GM19238 (cell line): Measurements from ENCODE around the gene CFAP61.

Experiments used
- DNase-seq: peaks from one replicate; pipeline ENCODE4 v3.0.0; 2011; ENCODE audit warnings: low spot score; ENCODE audit not compliant: insufficient read length

The CFAP61 gene

DNA sequence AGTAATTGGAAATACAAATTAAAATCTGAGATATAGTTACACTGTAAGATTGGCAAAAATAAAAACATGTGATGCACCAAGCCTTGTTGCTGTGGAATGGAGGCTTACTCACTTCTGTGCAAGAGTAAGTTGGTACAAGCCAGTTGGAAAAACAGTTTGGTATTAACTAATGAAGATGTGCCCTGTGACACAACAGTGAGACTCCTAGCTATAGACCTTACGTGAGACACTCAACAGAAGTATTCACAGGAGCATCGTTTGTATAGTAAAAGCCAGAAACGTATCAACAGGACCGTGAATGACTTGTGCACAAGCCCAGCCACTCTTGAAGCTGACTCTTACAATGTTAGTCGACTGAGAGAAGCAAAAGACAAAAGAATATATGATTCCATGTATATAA is 20.5 kb upstream of the CFAP61 start:
- DNase-seq: no peak

DNA sequence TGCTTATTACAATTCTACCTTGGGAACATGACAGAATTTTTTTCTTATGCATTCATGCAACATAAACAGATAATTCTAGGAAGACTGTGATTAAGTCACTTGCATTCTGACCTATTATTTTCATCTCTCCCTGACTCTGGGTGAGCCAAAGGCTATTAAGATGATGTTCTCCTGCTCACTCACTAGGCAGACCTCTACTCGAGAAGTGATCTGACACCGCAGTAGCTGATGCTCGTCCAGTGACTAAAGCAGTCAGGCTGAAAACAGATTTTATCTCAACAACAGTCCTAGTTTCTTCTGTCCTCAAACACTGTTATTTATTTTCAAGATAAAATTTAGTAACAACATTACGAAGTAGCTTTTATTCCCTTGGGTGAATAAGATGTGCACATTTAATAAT is 17.8 kb upstream of the CFAP61 start:
- DNase-seq: no peak

DNA sequence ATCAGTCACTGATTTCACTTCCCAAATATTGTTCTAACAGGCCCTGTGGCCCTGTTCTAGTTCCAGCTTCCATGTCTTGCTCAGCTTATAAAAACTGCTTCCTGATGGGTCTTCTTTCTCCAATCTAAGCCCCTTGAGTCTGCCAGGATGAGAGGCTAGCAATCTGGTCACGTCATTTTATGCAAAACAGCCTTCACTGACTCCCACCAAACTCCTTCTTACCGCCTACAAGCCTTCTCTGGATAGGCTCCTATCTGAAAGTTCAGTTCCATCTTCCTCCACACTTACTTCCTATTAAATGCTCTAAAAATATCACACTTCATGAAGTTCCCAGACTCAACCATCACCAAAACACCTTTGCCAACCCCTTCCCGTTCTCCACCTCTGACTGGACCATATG is 15.6 kb upstream of the CFAP61 start:
- no peak for DNase-seq

DNA sequence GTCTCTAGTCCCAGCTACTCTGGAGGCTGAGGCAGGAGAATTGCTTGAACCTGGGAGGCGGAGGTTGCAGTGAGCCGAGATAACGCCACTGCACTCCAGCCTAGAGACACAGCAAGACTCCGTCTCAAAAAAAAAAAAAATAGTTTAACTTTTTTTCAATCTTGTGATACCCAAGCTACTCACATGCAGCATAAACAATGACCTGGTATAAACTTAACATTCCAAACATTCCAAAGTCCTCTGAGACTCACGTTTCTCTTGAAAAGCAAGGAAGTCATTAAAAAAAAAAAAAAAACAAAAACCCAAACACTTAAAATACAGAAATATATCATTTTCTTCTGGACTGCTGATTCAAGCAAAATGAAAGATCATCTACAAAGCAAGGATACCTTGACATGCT is 14.4 kb upstream of the CFAP61 start:
- no peak for DNase-seq

DNA sequence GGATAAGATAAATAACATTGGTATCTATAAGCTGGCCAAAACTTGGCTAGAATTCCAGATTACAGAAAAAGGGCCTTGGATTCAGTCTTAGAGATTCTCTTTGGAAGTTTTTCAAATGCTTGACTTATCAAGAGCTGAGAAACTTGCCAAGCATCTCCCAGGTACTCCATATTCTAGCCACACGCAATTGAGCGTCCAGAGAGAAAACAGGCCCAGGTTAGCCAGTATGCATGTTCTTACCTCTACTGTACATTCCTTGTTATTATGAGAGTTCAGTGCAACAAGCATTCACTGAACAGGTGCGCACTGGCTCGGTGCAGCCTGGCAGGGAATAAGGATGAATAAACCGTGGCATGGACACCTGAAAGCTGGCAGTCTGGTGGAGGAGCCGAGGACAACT is 13.7 kb upstream of the CFAP61 start:
- no peak for DNase-seq

DNA sequence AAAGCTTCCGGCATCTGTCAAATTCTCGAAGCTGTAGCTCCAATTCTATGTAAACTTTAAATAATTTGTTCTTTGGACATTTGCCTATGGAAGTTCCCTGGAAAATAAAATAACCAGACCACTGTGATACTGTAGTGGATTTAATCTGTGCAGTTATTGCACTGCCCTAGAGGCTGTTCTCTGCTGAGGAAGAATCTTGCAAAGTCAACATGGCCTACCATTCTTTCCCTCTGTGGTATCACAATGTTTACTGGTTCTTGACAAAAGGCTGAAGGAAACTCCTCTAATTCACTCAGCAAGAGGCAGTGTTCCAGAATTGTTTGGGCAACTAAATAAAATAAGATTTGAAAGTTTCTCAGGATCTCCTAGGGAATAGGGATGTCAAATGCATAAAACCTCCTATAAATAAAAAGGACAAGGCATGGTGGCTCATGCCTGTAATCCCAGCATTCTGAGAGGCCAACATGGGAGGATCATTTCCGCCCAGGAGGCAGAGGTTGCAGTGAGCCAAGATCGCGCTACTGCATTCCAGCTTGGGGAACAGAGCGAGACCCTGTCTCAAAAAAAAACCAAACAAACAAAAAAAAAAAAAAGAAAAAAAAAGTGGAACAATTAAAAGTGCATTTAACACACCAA is 12.5 kb upstream of the CFAP61 start:
- DNase-seq: no peak

DNA sequence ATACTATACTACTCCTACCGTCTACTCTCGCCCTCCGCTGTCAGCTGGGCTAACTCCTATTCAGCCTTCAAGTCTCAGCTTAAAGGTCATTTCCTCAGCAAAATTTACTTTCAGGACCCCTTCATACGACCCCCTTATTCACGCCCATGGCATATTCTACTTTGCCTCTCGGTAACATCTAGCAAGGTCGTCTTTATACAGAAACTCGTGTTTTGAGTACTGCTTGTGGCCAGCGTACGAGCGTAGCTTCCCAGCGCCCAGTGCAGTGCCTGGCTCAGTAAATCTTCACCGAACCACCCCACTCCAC is 612 bp upstream of the CFAP61 start:
- no peak for DNase-seq

DNA sequence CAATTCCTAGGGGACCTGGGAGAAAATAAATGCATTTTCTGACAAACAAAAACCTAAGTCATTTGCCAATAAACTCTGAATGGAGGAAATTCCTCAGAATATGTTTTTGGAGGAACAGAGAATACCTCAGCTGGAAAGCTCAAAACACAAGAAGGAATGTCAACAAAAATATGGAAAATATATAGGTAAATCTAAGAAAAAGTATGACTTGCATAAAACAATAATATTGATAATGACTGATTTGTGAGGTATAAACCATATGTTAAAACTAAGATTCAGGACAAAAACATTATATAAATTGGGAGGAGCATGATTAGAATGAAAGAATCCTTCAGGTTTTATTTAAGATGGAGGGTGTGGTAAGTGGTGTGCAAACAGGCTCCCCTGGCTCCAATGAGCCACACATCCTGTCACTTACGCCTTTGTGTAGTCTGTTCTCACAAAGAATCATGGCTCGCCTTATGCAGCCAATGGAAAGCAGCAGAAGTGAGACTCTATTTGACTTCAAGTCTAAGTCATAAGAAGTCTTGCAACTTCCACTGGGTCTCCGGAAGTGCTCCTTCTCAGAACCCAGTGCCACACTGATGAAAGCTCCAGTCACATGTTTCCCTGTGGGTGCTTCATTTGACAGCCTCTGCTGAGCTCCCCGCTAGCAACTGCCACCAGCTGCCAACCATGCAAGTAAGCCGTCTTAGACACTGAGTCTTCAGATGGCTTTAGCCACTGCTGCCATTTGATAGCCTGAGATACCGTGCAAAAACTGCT is 8.1 kb downstream of the CFAP61 start:
- no peak for DNase-seq

DNA sequence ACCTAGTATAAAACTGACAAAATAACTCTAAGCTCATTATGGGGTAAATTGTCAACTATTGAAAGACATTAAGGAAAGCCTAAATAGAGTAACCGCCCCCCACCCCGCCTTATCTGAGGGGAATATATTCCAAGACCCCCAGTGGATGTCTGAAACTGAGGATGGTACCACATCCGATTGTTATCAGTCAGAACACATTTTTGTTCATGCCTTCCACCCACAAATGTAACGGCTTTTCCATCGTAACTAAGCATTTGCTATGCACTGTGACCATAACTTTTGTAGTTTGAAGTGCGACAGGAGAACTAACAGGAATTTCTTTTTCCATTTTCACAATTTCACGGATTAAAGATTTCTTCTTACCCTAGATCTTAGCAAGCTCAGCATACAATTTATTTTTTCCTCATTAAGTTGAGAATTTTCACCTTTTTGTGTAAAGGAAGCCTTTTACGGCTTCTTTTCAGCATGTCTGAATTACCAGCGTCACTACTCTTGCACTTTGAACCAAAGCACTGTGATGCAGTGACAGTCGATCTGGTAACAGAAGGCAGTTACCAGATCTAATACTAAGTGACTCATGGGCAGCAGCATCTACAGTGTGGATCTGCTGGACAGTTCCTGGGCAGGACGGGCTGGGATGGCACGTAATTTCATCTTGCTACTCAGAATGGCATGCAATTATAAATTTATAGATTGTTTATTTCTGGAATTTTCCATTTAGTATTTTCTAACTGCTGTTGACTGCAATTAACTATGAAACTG is 11.8 kb downstream of the CFAP61 start:
- DNase-seq: no peak

DNA sequence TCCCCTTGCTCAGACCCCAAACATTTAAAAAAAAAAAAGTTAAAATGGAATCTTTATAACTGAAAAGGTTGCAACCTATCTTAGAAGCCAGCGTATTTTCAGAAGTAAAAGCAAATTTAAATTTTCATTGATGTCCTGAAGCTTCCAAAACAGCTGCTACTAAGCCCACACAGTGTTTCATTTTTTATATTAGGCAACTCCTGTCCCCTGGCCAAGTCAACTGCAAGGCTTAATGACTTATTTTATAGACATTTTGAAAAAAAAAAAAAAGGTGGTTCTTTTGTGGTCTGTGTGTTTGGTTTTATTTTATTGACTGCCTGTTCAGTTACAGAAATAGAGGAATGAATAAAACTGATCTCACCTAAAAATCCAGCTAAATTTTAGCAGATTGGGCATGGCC is 13.0 kb downstream of the CFAP61 start:
- DNase-seq: no peak

DNA sequence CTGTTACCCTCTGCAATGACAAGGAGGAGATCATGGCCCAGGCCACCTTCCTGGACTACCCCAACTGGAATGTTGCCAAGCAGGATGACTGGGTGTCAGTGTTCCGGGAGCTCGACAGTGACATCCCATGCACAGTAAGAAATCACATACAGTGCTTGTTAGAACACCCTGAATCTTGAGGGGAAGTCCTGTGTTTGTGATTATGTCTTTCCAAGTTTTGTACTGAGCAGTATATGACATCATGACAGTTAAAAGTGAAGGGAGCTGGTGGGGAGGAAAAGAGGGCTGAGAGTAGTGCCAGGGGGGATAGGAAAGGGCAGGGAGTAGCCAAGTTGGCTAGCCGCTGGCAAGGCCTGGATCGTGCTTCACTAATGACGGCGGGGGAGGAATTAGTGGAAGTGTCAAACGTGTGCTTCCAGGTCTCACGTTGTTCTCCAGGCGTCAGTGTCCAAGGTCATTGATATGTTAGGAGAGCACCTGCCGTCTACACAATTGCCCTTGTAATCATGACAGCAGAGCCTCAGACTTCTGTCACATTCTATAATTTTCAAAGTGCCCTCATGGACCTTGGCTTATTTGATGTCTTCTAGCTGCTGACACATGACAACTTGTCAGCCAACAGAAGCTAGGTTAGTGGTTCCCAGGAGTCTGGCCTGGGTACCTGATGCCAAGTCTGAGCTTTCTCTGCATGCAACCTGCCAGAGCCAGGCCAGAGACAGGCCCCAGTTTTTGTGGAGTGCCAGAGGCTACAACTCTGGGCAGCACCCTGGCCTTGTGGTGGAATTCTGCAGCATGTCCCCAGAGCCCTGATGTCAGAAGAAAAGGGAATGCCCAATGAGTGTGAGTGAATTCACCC is 18.8 kb downstream of the CFAP61 start:
- no peak for DNase-seq

DNA sequence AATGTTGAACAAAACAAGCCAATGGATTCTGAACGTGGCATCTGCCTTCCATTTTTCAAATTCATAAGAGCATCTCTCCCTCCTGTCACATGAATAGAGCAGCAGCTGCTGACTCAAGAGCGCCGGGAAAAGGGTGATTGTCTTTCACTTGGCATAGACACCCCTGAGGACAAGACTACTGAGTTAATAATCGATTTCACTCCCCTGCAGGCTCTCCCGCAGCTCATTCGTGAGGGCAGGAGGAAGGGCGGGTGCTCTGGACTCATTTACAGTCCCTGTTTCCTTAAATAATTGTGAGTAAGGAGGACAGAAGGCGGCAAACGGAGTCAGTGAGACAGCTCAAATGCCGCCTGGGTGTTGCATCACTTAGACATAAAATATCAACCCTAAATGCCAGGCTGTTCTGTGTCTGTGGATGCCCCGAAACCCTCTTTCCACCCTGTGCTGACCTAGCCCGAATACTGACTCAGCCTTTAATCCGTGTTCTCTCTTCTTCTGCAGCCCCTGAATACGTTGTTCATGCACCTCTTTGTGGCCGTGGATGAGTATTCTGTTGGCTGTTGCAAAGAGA is 21.6 kb downstream of the CFAP61 start:
- no peak for DNase-seq

DNA sequence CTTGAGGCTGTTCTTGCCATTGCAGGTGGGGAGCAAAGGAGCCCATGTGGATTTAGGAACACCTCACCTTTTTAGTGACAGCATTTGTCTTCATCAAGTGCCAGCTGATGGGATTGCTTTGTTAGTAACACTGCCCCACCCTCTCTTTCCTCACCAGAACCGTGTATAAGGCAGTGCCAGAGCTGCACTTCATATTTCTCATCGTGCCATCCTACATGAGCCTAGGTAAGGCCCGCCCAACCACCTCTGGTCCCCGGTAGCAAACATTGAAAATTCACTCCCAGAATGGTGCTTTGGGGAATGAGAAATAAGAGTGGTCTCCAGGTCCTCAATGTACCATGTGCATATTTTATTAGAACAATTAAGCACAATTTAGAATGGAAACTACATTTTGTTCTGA is 22.7 kb downstream of the CFAP61 start:
- no peak for DNase-seq

DNA sequence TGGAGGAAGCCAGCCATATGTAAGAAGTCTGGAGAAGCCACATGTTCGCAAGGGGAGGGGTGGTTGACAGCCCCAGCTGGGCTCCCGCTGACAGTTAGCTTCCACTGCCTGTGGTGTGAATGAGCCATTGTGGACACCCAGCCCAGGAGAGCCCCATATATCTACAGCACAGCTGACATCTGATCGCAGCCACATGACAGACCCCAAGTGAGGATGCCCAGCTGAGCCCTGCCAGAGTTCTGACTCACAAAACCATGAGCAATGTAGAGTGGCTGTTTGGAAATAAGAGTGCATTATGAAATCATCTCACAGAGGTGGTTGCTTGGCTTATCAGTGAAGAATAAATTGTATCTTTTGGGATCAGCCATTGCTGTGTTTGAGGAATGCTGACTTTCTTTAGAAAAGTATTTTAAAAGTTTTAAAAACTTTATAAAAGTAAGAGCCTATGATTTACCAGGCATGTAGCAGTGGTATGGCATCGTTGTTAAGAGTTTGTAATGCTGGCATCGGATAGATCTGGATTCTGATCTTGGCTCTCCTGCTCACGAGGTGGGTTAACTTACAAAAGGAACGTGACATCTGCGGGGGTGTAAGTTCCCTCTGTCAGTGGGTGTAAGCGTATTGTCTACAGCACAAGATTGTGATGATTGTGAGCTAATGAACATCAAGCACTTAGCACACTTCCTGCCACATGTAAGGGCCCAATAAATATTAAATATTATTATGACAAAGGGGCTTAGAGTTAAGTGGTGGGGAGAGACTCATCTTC is 24.1 kb downstream of the CFAP61 start:
- DNase-seq: no peak

DNA sequence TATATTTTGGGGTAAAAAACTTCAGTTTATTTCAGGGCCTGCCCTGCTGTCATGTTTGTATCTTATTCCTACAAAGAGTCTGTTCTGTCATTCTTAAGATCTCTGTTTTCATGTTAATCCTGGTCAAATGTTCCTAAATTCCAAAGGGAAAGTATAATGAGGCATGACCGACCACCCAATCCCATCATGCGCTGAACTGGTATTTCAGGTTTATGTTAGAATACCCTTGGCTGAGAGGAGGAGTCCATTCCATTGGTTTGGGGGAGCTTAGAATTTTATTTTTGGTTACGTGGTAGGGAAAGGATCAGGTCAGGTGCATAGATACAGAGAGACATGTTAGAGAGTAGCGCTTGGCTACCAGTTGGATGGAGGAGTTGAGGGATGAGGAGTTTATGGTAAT is 25.7 kb downstream of the CFAP61 start:
- DNase-seq: no peak

DNA sequence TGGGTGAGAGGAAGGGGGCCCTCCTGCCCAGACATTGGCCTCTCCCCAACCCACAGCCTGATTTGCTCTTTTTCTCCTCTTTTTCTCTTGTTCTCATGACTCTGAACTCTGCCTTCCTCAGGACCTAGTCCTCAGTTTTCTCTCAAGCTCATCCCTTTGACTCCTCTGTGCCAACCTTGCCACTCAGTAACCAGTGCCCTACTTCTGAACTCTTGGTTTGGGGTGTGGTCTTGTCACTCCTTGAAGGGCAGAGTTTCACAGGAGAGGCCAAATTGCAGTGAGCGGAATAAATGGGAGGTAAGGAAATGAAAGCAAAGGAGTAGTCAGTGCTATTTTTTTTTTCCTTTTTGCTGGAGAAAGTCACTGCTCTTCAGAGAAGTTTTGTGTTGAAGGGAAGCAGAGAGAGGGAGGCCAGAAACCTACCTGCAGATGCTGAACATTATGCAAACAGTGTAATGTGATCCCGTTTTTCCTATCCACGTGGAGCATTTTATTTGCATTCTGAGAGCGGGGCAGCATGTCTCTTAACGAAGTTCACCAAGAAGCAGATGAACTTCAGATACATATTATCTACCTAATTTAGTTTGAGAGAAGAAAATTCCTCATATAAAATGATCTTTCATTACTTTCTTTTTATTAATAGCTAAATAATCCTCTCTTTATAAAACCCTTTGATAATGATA is 26.9 kb downstream of the CFAP61 start:
- no peak for DNase-seq

DNA sequence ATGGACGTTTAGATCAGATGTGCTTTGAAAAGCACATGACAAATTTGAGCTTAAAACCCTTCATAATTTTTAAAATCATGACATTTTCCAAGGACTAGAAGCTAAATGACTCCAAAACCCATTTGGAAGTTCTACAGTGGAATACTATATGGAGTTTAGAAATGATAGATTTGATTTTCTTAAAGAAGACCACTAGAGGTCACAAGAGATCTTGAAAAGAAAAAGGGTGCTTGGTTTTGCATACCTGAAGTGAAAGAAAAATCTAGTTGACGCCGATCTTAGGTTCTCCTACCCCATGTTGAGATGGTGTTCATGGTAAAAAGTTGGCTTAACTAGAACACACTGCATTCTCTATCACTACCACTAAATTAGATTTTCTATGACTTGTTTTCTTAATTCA is 31.5 kb downstream of the CFAP61 start:
- DNase-seq: peak; percentile 4

DNA sequence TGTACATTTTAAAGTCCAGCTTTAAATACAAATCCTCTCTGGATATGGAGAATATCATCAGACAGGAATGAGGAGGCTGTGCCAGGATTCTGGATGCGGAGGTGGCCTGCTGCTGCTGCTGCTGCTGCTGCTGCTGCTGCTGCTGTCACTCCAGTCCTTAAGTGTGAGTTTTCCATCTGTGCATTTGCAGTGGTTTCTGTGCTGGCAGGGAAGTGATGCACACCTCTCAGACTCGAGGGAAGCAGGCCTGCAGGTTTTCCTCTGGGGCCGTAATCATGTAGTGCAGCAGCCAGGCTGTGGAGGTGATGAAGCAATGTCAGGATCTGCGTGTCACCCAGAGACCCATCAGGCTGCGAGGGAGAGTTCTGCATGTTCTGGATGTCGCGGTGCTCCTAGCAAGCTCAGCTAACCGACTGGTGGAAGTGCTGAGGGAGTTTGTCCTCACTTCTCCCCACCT is 32.0 kb downstream of the CFAP61 start:
- DNase-seq: no peak

DNA sequence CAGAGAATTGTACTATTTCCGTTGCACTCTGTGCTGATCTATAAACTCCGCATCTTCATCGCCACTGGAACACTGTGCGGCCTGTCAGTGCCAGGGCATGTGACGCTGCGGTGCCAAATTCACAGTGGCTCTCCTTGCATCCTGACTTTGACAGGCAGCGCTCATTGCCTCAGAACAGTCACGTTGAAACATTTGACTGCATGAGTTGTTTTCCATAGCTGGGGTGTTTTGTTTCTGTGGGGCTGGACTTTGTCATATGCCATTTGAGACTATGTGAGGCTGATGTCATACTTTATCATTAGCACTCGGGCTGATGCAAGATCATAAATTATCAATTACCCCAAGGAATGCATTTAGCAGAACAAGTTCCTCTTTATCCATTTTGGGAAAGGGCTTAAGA is 32.7 kb downstream of the CFAP61 start:
- DNase-seq: no peak

DNA sequence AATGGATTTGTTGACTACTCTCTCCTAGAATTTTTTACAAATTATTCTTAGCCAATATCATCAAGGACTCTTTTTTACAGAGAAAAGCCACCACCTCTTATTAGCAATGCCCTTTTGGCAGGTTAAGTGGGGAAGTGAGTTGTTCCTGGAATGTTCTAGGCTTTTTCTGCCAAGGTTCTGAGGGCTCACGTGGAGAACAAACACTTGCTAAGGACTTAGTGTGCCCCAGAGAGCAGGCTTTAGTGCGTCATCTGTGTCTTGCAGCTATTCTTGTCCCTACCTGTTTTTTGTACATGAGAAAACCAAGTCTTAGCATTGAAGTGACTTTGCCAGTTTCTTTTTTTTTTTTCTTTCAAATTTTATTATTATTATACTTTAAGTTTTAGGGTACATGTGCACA is 33.5 kb downstream of the CFAP61 start:
- no peak for DNase-seq
